Effector CD4-positive, alpha-beta T cell (primary cell): Measurements from ENCODE around the gene CIRBP.
A peak's percentile ranks its signal among the peaks of the same experiment; 100 is the strongest.

Source experiments
- DNase-seq: peaks from one replicate; pipeline ENCODE4 v3.0.0-alpha.2; 2020
- total RNA-seq: gene quantifications from one replicate; lab custom pipeline; 2026; lab: John Stamatoyannopoulos, UW

Gene CIRBP
- total RNA-seq: 390 reads per million, percentile 97 among the genes with 10 or more reads in this experiment

GRCh38 chr19:1269065-1269477 lies at the start of gene CIRBP:
TSS of gene CIRBP (plus strand) at chr19:1269332. CDS start at chr19:1270934, 1,602 bp downstream.
- DNase-seq: peak; percentile 99

- DNase-seq: no peak
These were observed 49.2 kb upstream of the CIRBP start for GRCh38 chr19:1219786-1220476.

GRCh38 chr19:1220477-1220930 lies 48.6 kb upstream of the CIRBP start:
- DNase-seq: no peak

DNA sequence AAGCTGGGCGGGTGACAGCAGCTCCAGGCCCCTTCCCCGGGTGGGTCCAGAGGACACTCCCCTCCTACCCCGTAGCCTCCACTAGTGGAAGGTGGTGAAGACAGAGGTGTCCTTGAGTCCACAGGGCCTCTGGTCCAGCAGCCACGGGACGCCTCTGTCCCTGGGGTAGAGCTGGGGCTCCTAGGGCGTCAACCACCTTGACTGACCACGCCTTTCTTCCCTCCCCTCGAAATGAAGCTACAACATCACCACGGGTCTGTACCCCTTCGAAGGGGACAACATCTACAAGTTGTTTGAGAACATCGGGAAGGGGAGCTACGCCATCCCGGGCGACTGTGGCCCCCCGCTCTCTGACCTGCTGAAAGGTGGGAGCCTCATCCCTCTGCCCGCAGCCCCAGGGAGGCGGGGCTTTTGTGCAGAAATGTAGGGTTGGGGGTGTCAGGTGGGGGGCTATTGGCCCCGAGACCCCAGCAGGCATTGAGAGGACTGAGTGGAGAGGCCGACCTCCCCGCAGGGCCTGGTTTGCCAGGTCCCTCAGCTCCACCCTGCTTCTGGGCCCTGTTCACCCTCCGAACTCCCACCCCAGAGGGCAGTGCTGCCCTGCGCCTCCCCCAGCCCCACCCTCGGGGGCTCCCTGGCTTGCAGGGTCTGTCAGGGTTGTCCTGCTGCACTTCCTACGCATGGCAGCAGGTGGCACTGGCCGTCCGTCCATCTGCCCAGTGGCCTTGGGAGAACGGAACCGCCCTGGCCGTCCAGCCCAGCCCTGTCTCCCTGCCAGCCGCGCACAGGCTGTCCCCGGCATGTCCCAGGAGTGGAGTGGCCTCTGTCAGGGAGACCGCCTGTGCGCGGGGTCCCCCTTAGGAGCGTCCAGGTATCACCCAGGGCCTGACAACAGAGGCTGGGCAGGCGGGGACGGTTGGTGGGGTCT lies 47.9 kb upstream of the CIRBP start:
- no peak for DNase-seq

DNA sequence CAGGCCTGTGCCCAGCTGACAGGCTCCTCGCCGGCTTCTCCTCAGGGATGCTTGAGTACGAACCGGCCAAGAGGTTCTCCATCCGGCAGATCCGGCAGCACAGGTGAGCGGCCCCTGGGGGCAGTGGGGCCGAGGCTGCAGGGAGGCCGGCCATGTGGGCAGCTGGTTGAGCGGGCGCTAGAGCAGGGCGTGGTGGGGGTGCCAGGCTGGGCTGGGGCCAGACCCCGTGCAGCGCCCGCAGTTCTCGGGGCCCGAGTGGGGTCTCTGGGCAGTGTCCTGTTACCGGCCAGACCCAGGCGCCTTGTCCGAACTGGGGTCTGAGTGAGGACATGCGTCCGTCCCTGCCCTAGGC lies 47.3 kb upstream of the CIRBP start:
- DNase-seq: no peak

- DNase-seq: no peak
These were observed 46.7 kb upstream of the CIRBP start for GRCh38 chr19:1222394-1222793.

DNA sequence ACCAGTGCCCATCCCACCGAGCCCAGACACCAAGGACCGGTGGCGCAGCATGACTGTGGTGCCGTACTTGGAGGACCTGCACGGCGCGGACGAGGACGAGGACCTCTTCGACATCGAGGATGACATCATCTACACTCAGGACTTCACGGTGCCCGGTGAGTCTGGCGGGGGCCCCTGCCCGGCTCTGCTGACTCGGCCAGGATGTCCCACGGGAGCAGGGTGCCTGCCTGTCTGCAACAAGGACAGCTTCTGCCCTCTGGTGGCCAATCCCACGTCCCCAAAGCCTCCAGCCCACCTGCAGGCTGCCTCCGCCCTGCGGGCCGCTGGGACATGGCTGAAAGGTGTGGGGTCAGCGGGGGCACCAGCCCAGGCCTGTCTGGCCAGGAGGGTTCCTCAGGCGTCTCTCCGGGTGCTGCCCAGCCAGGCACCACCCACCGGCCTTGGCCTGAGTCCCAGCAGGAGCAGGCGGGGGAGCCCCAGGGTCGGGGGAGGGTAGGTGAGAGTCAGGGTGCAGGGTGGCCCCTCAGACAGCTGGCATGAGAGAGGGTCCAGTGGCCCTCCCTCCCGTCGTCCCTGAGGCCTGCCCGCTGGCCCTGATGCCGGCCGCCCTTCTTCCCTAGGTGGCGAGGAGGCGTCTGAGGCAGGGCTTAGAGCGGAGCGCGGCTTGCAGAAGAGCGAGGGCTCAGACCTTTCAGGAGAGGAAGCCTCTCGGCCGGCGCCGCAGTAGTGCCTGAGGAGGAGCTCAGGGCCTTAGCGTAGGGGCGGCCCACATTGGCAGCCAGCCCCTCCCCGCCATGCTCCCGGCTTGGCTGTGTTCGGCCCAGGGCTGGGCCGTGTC lies 45.9 kb upstream of the CIRBP start:
- DNase-seq: no peak

- DNase-seq: no peak
These were observed 44.9 kb upstream of the CIRBP start for GRCh38 chr19:1224047-1224825.

DNA sequence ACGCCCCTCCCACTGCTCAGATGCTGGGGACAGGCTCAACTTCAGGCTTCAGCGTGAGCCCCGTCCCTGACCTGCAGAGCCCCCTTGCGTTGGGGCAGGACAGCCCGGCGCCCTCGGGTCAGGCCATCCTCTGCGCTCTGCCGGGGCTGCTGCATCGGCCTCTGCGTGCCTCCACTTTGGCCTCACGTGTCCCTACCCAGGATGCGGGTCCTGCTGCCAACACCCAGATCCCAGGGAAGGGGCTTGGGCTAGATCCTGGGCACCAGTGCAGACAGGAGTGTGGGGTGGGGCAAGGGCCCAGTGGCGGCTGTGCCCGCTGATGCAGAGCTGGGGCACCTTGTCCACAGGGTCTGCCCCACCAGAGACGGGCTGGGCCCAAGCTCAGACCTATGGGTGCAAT lies 44.3 kb upstream of the CIRBP start:
- DNase-seq: no peak

- DNase-seq: no peak
These were observed 43.5 kb upstream of the CIRBP start for GRCh38 chr19:1225440-1226226.

DNA sequence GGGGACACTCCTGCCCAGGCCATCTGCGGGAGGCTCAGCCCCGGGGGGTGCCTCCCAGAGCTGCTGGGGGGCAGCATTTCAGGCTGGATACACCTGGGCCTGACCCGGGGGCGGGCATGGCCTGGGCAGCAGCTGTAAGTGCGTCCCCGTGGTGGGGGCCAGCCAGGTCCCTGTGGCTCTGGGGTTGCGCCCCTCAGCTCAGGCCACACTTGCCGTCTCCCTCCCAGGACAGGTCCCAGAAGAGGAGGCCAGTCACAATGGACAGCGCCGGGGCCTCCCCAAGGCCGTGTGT lies 43.0 kb upstream of the CIRBP start:
- DNase-seq: no peak

DNA sequence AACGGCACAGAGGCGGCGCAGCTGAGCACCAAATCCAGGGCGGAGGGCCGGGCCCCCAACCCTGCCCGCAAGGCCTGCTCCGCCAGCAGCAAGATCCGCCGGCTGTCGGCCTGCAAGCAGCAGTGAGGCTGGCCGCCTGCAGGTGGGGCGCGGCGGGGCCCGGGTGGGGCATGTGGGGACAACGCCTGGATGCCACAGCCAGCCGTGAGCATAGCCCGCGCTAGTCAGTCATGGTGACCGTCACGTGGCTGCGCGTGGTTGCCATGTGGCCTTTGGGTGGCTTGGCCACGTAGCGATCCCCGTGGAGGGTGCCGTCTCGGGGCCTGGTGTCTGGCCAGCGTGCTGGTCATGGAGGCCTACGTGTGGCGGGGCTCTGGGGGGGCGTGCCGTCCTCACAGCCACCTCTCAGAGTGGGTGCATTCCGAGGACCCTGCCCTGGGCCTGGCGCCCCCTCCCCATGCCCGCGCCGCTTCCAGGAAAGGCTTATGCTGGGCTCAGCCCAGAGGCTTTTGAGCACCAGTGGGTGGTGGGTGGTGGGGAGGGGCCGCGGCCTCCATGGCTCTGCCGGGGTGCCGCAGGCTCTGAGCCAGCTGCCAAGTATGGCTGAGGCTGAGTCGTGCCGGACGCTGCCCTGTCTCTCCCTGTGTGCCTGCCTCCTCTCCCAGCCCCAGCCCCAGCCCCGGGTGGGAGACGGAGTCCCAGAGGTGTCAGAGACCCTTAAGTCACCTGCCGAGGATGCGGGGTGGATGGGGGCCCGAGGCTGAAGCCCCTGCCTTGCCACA lies 42.4 kb upstream of the CIRBP start:
- DNase-seq: no peak

GRCh38 chr19:1227304-1228054 lies 41.7 kb upstream of the CIRBP start:
- no peak for DNase-seq

DNA sequence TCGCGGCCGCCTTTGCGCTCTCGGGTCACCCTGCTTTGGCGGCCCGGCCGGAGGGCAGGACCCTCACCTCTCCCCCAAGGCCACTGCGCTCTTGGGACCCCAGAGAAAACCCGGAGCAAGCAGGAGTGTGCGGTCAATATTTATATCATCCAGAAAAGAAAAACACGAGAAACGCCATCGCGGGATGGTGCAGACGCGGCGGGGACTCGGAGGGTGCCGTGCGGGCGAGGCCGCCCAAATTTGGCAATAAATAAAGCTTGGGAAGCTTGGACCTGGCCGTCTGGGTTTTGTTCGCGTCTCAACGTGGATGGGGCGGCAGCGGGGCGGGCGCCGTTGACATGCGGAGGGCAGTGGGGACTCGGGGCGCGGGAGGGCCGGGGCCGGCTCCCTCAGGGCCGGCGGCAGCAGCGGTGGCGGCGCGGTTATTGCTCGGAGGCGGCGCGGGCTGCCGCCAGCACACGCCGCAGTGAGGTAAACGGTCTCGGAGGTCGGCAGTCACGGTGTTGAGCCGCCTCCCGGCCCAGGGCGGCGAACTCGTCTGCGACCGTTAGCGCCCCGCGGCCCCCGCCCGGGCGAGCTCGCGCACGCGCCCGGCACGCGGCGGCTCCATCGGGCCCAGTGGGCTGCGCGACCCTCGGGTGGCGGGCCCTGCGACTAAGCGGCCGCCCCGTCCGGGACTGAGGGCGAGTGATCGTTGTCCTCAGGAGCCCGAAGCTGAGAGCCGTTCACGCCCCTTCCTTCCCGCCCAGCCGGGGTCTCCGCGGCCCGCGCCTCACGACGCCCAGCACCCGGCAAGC lies 40.8 kb upstream of the CIRBP start:
- DNase-seq: no peak

DNA sequence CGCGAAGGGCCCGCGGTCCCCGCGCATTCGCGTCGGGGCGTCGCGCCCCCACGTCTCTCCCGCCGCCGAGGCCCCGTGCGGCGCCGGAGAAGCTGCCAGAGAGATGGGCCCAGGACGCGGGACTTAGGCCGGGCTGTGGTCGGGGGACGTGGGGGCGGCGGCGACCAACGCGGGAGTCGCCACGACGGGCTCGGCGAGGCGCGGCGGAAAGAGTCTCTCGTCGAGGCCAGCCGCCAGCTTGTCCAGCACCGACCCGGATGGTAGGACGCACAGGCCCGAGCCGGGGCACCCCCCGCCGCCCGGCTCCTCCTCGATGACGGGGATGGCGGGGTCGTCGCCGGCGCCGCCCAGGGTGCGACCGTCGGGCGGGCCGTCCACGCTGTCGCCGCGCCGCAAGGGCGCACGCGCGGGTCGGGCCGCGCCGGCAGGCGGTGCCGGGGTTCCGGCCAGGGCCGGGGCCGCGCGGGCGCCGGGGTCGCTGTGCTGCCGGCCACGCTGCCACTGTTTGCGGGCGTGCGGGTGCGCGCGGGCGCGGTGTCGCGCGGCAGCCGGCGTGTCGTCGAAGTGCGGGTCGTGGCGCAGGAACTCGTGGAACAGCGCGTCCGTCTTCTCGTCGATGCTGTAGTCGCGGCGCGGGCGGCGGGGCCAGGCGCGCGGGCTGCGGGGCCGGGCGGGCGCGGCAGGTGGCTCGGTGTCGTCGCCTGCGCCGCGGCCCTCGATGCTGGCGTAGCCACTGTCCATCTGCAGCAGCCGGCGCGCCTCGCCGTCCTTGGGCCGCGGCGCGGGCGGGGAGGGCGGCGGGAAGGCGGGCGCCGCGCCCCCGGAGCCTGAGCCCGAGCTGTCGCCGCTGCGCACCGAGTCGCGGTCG lies 39.8 kb upstream of the CIRBP start:
- DNase-seq: no peak

- no peak for DNase-seq
These were observed 39.0 kb upstream of the CIRBP start for GRCh38 chr19:1229924-1230782.
